Bronchial epithelial cell (primary cell): ENCODE measurements around the gene MATR3. TPM values are rescaled to one million over a fixed set of nuclear protein-coding genes. Genes with fewer than 3 reads are reported as not detected.
"Not testable (repeated sequence)": the region's sequence is repeated elsewhere in the genome, so short reads cannot be mapped to it uniquely, and the experiment has no call there.

Source experiments
- DNase-seq: peaks from one replicate; pipeline ENCODE4 v3.0.0-alpha.2; 2010; ENCODE audit warnings: low read depth
- FAIRE-seq: peaks from 2 replicates; lab custom pipeline; 2011; peaks lifted over from hg19 to GRCh38; lab: Jason Lieb, UNC
- H3K27me3 ChIP-seq: 2 replicates; pipeline ENCODE4 v1.5.1; 2011; ENCODE audit warnings: low read length; ENCODE audit not compliant: control insufficient read depth, insufficient read depth
- H3K36me3 ChIP-seq: 2 replicates; pipeline ENCODE4 v1.5.1; 2011; ENCODE audit warnings: low read length; ENCODE audit not compliant: control insufficient read depth, insufficient read depth
- H3K4me3 ChIP-seq: 2 replicates; pipeline ENCODE4 v1.5.1; 2011; ENCODE audit warnings: mild to moderate bottlenecking, low read depth, low read length, control low read depth
- total RNA-seq: library from RNA; depleted of rRNA; stranded (reverse); fragments of >200 nt; gene quantifications from 2 replicates; pipeline ENCODE4 v1.2.1, GENCODE V29; 2014
- TF ChIP-seq, protein P1 (sequence below): IDR thresholded peaks from 2 replicates; pipeline ENCODE4 v1.5.1; 2011; ENCODE audit warnings: mild to moderate bottlenecking, moderate library complexity, low read length, control low read depth, inconsistent platforms; ENCODE audit not compliant: insufficient read depth, severe bottlenecking

MATR3 gene
- total RNA-seq, 1 donor from 2014 or later, result 173 TPM

GRCh38 chr5:139263536-139263935, 30.0 kb upstream of the MATR3 start:
- Histone ChIP-seq H3K4me3 (no peak overlapping the region), H3K27me3 (no peaks in the 10 kb centered on the region), H3K36me3 (no peaks in the 10 kb centered on the region)
- FAIRE-seq (no peak), DNase-seq (no peak)
- TF ChIP-seq, protein P1, sequence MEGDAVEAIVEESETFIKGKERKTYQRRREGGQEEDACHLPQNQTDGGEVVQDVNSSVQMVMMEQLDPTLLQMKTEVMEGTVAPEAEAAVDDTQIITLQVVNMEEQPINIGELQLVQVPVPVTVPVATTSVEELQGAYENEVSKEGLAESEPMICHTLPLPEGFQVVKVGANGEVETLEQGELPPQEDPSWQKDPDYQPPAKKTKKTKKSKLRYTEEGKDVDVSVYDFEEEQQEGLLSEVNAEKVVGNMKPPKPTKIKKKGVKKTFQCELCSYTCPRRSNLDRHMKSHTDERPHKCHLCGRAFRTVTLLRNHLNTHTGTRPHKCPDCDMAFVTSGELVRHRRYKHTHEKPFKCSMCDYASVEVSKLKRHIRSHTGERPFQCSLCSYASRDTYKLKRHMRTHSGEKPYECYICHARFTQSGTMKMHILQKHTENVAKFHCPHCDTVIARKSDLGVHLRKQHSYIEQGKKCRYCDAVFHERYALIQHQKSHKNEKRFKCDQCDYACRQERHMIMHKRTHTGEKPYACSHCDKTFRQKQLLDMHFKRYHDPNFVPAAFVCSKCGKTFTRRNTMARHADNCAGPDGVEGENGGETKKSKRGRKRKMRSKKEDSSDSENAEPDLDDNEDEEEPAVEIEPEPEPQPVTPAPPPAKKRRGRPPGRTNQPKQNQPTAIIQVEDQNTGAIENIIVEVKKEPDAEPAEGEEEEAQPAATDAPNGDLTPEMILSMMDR, result no peak

DNA sequence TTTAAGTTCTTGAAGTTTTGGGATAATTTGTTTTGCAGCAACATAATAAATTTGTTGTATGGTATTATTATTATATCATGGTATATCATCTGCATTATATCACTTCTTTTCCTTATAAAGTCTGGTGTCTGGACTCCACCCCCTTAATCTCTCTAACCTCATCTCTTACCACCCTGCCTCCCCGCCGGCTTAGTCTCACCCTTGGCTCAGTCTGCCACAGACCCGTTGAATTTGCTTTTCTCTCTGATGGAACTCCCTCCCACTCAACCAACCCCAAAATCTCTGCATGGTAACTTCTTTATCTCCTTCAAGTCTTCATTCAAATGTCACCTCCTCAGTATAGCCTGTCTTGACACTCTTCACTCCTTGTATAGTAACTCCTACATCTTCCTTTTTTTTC, 29.6 kb upstream of the MATR3 start:
- FAIRE-seq (no peak), DNase-seq (no peak)
- TF ChIP-seq, protein P1, result no peak
- H3K36me3 ChIP-seq, result no peaks in the 10 kb centered on the region
- no peaks in the 10 kb centered on the region for H3K27me3 ChIP-seq
- no peak overlapping the region for H3K4me3 ChIP-seq

- Histone ChIP-seq H3K4me3 (no peak overlapping the region), H3K27me3 (no peaks in the 10 kb centered on the region), H3K36me3 (no peaks in the 10 kb centered on the region)
- TF ChIP-seq, protein P1, result no peak
- no peak for FAIRE-seq
- no peak for DNase-seq
Measured at GRCh38 chr5:139265001-139265400, 28.5 kb upstream of the MATR3 start.

- H3K36me3 ChIP-seq, result no peaks in the 10 kb centered on the region
- DNase-seq (no peak), FAIRE-seq (no peak)
- no peak overlapping the region for H3K4me3 ChIP-seq
- TF ChIP-seq, protein P1, result no peak
- H3K27me3 ChIP-seq, result no peaks in the 10 kb centered on the region
Measured at GRCh38 chr5:139266236-139266635, 27.3 kb upstream of the MATR3 start.

- Histone ChIP-seq H3K4me3 (no peak overlapping the region), H3K27me3 (no peaks in the 10 kb centered on the region), H3K36me3 (no peaks in the 10 kb centered on the region)
- FAIRE-seq (no peak), DNase-seq (no peak)
- TF ChIP-seq, protein P1, result no peak
Measured at GRCh38 chr5:139267481-139267880, 26.1 kb upstream of the MATR3 start.

- Histone ChIP-seq H3K4me3 (no peak overlapping the region), H3K27me3 (no peaks in the 10 kb centered on the region), H3K36me3 (no peaks in the 10 kb centered on the region)
- FAIRE-seq (no peak), DNase-seq (no peak)
- TF ChIP-seq, protein P1, result no peak
Measured at GRCh38 chr5:139268364-139269202, 25.0 kb upstream of the MATR3 start.

- not testable (repeated sequence) for DNase-seq, H3K4me3 ChIP-seq, FAIRE-seq, H3K36me3 ChIP-seq, H3K27me3 ChIP-seq
Measured at GRCh38 chr5:139270718-139271117, 22.8 kb upstream of the MATR3 start.
